Transverse colon (tissue), 4 donors: ENCODE measurements around the gene SHMT2. TPM values are rescaled to one million over a fixed set of nuclear protein-coding genes. Genes with fewer than 3 reads are reported as not detected.
"Not testable (repeated sequence)": the region's sequence is repeated elsewhere in the genome, so short reads cannot be mapped to it uniquely, and the experiment has no call there.

Source experiments
- DNase-seq: peaks from one replicate; pipeline ENCODE4 v3.0.0-alpha.2; 2019
- H3K27ac ChIP-seq, 4 donors: fragments of 200-600 bp; sonication (generic); 2 replicates each; pipeline ENCODE4 v1.5.1; 2016 to 2018; ENCODE audit warnings: inconsistent platforms in 4 of 4
- H3K27me3 ChIP-seq: fragments of 200-600 bp; sonication (generic); 2 replicates; pipeline ENCODE4 v1.5.1; 2017; ENCODE audit warnings: inconsistent platforms
- H3K36me3 ChIP-seq, 4 donors: fragments of 200-600 bp; sonication (generic); 2 replicates each; pipeline ENCODE4 v1.5.1; 2017 to 2019; ENCODE audit warnings: inconsistent platforms in 4 of 4
- H3K4me1 ChIP-seq, 4 donors: fragments of 200-600 bp; sonication (generic); 2 replicates each; pipeline ENCODE4 v1.5.1; 2017 to 2020; ENCODE audit warnings: inconsistent platforms in 4 of 4
- H3K4me3 ChIP-seq, 4 donors: fragments of 200-600 bp; sonication (generic); 1 replicate in 1 of 4; 2 replicates in 3 of 4; pipeline versions ENCODE4 v1.5.1 to v1.6.1; 2017 to 2019; ENCODE audit warnings: inconsistent platforms in 4 of 4
- H3K9me3 ChIP-seq, 2 donors: fragments of 200-600 bp; sonication (generic); 2 replicates each; pipeline ENCODE4 v1.5.1; 2017 to 2019; ENCODE audit warnings: inconsistent platforms in 2 of 2
- CTCF ChIP-seq, 5 experiments: fragments of 200-600 bp in 3 of 5; fragments of 450-650 bp in 2 of 5; sonication (generic) in 3 of 5; IDR thresholded peaks; 1 replicate in 2 of 5; 2 replicates in 3 of 5; pipeline ENCODE4 v1.5.1; 2016 to 2017; ENCODE audit warnings: antibody characterized with exemption in 5 of 5, inconsistent platforms in 3 of 5, mild to moderate bottlenecking in 2 of 5, moderate library complexity in 1 of 5
- EP300 ChIP-seq: sonication (generic); formaldehyde crosslinking; IDR thresholded peaks from one replicate; pipeline ENCODE4 v1.6.1; 2017; ENCODE audit warnings: antibody characterized with exemption, low read depth
- POLR2A ChIP-seq: fragments of 450-650 bp; IDR thresholded peaks from one replicate; pipeline ENCODE4 v1.6.1; 2016; ENCODE audit warnings: antibody characterized with exemption, mild to moderate bottlenecking, moderate library complexity
- POLR2AphosphoS5 ChIP-seq, 3 donors: sonication (generic); formaldehyde crosslinking; IDR thresholded peaks; one replicate each; pipeline ENCODE4 v1.6.1; 2016; ENCODE audit warnings: antibody characterized with exemption in 3 of 3
- WGBS, 2 donors: methylation state at CpG; one replicate each; pipeline ENCODE4 v1.1.5; 2018; ENCODE audit warnings: low coverage in 1 of 2; 5-methylcytosine and 5-hydroxymethylcytosine counted together
- in situ Hi-C, 4 donors: fragments of 200-750 bp; cut with MboI; loops; one replicate each; pipeline versions ENCODE4 v1.15.0 to v1.15.1; 2017; ENCODE audit warnings: low sequenced_read_pairs in 3 of 4, low pct_ligation_motif_present in 1 of 4, low pct_unique_long_range_greater_than_20kb in 1 of 4
- intact Hi-C: fragments of 100-400 bp; cut with DNase I; formaldehyde crosslinking; loops from one replicate; pipeline ENCODE4 v1.15.1; 2023; ENCODE audit warnings: low total_unique reads
- total RNA-seq, 4 donors: library from RNA; depleted of rRNA; stranded (reverse); fragments of >200 nt; gene quantifications; one replicate each; pipeline ENCODE4 v1.1.0, GENCODE V29; 2016

SHMT2 gene
- total RNA-seq, 4 donors from 2014 or later = 29.2 to 104 (median 33.4) TPM

- no peaks in the 10 kb centered on the region for H3K27me3 ChIP-seq
These were observed 43.0 kb downstream of the SHMT2 start for GRCh38 chr12:57272337-57273151.

DNA sequence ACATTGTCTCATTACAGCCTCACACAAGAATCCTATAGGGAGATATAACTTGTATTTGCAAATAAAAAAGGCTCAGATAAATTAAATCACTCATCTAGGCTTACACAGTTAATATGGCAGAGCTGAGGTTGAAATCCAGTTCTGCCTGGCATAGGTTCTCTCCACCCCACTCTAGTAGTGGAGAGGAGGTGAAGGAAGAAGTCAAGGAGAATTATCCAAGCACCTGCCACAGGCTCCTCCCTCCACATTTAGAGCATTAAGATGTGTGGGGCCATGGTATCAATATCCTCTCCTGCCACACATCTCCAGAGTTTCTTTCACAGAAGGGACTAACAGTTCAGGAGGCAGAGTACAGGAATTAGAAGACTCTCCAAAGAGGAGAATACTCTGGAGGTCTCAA, 44.0 kb downstream of the SHMT2 start:
- intact Hi-C loops (no loop called here), in situ Hi-C loops (no loop called here)
- H3K36me3 ChIP-seq = peaks cover 0 to 43% (median 9%) of the 10 kb centered on the region in 4 donors

More at GRCh38 chr12:57272337-57273151, 43.0 kb downstream of the SHMT2 start:
- Histone ChIP-seq H3K27ac (no peak overlapping the region), H3K36me3 (peaks cover 0 to 47% (median 12%) of the 10 kb centered on the region in 4 donors), H3K4me3 (no peak overlapping the region), H3K9me3 (no peaks in the 10 kb centered on the region), H3K4me1 (no peaks in the 10 kb centered on the region)
- DNase-seq = no peak
- 73 to 80% methylated on average over 3 to 7 of the region's 7 CpGs for WGBS, 2 donors
- in situ Hi-C loops = no loop called here
- no peak for TF ChIP-seq POLR2AphosphoS5 (IDR thresholded peaks at IDR 0.05)
- TF ChIP-seq EP300 = no peak
- TF ChIP-seq CTCF (IDR thresholded peaks at IDR 0.05) = no peak
- no peak for TF ChIP-seq POLR2A
- intact Hi-C loops = no loop called here

DNA sequence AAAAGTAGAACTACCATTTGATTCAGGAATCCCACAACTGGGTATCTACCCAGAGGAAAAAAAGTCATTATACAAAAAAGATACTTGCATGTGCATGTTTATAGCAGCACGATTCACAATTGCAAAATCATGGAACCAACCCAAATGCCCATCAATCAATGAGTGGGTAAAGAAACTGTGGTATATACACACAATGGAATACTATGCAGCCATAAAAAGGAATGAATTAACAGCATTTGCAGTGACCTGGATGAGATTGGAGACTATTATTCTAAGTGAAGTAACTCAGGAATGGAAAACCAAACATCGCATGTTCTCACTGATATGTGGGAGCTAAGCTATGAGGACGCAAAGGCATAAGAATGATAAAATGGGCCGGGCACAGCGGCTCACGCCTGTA, 46.7 kb downstream of the SHMT2 start:
- H3K27me3 ChIP-seq, DNase-seq, H3K9me3 ChIP-seq, in situ Hi-C loops, intact Hi-C loops, H3K4me3 ChIP-seq, H3K27ac ChIP-seq: not testable (repeated sequence)
- WGBS, 2 donors = 96 to 100% methylated on average over 5 to 6 of the region's 6 CpGs
- Histone ChIP-seq H3K4me1 (peaks cover 3 to 16% (median 11%) of the 10 kb centered on the region in 4 donors), H3K36me3 (peaks cover 0 to 33% (median 4%) of the 10 kb centered on the region in 4 donors)

More for the DNA sequence above, 44.0 kb downstream of the SHMT2 start:
- no peak for DNase-seq
- no peak overlapping the region for H3K4me3 ChIP-seq
- H3K9me3 ChIP-seq = no peaks in the 10 kb centered on the region
- no peaks in the 10 kb centered on the region for H3K27me3 ChIP-seq
- no peak overlapping the region for H3K27ac ChIP-seq
- no peaks in the 10 kb centered on the region for H3K4me1 ChIP-seq
- TF ChIP-seq POLR2A (no peak), POLR2AphosphoS5 (IDR thresholded peaks at IDR 0.05) (no peak), CTCF (IDR thresholded peaks at IDR 0.05) (no peak), EP300 (no peak)

- Histone ChIP-seq H3K27me3 (no peaks in the 10 kb centered on the region), H3K27ac (no peak overlapping the region), H3K36me3 (peaks cover 0 to 33% (median 4%) of the 10 kb centered on the region in 4 donors), H3K9me3 (no peaks in the 10 kb centered on the region), H3K4me1 (peaks cover 3 to 16% (median 11%) of the 10 kb centered on the region in 4 donors), H3K4me3 (no peak overlapping the region)
- in situ Hi-C loops = no loop called here
- WGBS, 2 donors = 75 to 100% methylated on average over 1 to 4 of the region's 4 CpGs
- intact Hi-C loops = no loop called here
- no peak for DNase-seq
- peak in 4 of 5 experiments; percentile 12 to 32 (median 24) for TF ChIP-seq CTCF (IDR thresholded peaks at IDR 0.05)
- TF ChIP-seq EP300 = no peak
These were observed 47.5 kb downstream of the SHMT2 start for GRCh38 chr12:57276935-57277563.
